Mucosa of rectum (tissue), 2 donors: Measurements from ENCODE around the gene UGT1A8.

ENCODE experiments used
- H3K27ac ChIP-seq, 2 donors: one replicate each; pipeline ENCODE4 v1.7.0; 2013; ENCODE audit warnings: inconsistent platforms in 2 of 2, low read depth in 2 of 2, low read length in 2 of 2
- H3K27me3 ChIP-seq, 2 donors: one replicate each; pipeline ENCODE4 v1.7.0; 2013; ENCODE audit warnings: low read length in 2 of 2; ENCODE audit not compliant: control insufficient read depth in 2 of 2, insufficient read depth in 2 of 2
- H3K36me3 ChIP-seq, 2 donors: one replicate each; pipeline ENCODE4 v1.7.0; 2013; ENCODE audit warnings: low read length in 2 of 2; ENCODE audit not compliant: control insufficient read depth in 2 of 2, insufficient read depth in 2 of 2
- H3K4me1 ChIP-seq, 2 donors: one replicate each; pipeline ENCODE4 v1.7.0; 2013; ENCODE audit warnings: low read length in 2 of 2, mild to moderate bottlenecking in 1 of 2; ENCODE audit not compliant: control insufficient read depth in 2 of 2, insufficient read depth in 2 of 2
- H3K4me3 ChIP-seq, 2 donors: one replicate each; pipeline ENCODE4 v1.7.0; 2013; ENCODE audit warnings: low read length in 2 of 2
- H3K9ac ChIP-seq, 2 donors: one replicate each; pipeline ENCODE4 v1.7.0; 2013; ENCODE audit warnings: low read length in 2 of 2, low read depth in 1 of 2, mild to moderate bottlenecking in 1 of 2
- H3K9me3 ChIP-seq, 2 donors: one replicate each; pipeline ENCODE4 v1.7.0; 2013; ENCODE audit warnings: low read length in 2 of 2; ENCODE audit not compliant: control insufficient read depth in 2 of 2
- donor health status: healthy.
- donor health status: Normal muscosa, but diverticular disease.

The UGT1A8 gene

GRCh38 chr2:233772583-233772982, 155.2 kb downstream of the UGT1A8 start:
- Histone ChIP-seq H3K27ac (no peak overlapping the region), H3K27me3 (no peaks in the 10 kb centered on the region), H3K9ac (no peak overlapping the region), H3K9me3 (no peaks in the 10 kb centered on the region), H3K4me1 (no peaks in the 10 kb centered on the region), H3K36me3 (peaks cover 8 to 17% of the 10 kb centered on the region in 2 donors), H3K4me3 (no peak overlapping the region)

- Histone ChIP-seq H3K27ac (no peak overlapping the region), H3K27me3 (no peaks in the 10 kb centered on the region), H3K9me3 (no peaks in the 10 kb centered on the region), H3K36me3 (peaks cover 8 to 12% of the 10 kb centered on the region in 2 donors), H3K4me3 (no peak overlapping the region), H3K9ac (no peak overlapping the region), H3K4me1 (no peaks in the 10 kb centered on the region)
These were observed 156.4 kb downstream of the UGT1A8 start for GRCh38 chr2:233773854-233774253.

- Histone ChIP-seq H3K27me3 (no peaks in the 10 kb centered on the region), H3K4me1 (no peaks in the 10 kb centered on the region), H3K9me3 (peaks cover 0 to 2% of the 10 kb centered on the region in 2 donors), H3K9ac (no peak overlapping the region), H3K27ac (no peak overlapping the region), H3K4me3 (no peak overlapping the region), H3K36me3 (peaks cover 5% of the 10 kb centered on the region in 2 donors)
These were observed 158.0 kb downstream of the UGT1A8 start for GRCh38 chr2:233775414-233775813.

GRCh38 chr2:233778030-233778429, 160.6 kb downstream of the UGT1A8 start, which contains the start of gene MROH2A:
Gene MROH2A, plus strand, starts transcription at chr2:233778330. Its CDS starts 1,029 bp downstream, at chr2:233779359.
- H3K27me3 ChIP-seq = no peaks in the 10 kb centered on the region
- peaks cover 0 to 2% of the 10 kb centered on the region in 2 donors for H3K9me3 ChIP-seq
- H3K4me1 ChIP-seq = no peaks in the 10 kb centered on the region
- no peaks in the 10 kb centered on the region for H3K36me3 ChIP-seq
- no peak within 1 kb of the TSS for H3K9ac ChIP-seq
- no peak within 1 kb of the TSS for H3K4me3 ChIP-seq
- no peak within 1 kb of the TSS for H3K27ac ChIP-seq

GRCh38 chr2:233779722-233780121, 162.3 kb downstream of the UGT1A8 start:
- H3K36me3 ChIP-seq = no peaks in the 10 kb centered on the region
- H3K9ac ChIP-seq = no peak overlapping the region
- no peaks in the 10 kb centered on the region for H3K27me3 ChIP-seq
- H3K27ac ChIP-seq = no peak overlapping the region
- H3K4me1 ChIP-seq = no peaks in the 10 kb centered on the region
- H3K9me3 ChIP-seq = peaks cover 0 to 2% of the 10 kb centered on the region in 2 donors
- no peak overlapping the region for H3K4me3 ChIP-seq

GRCh38 chr2:233780771-233781170, 163.3 kb downstream of the UGT1A8 start:
- H3K4me1 ChIP-seq = no peaks in the 10 kb centered on the region
- H3K36me3 ChIP-seq = no peaks in the 10 kb centered on the region
- H3K27me3 ChIP-seq = no peaks in the 10 kb centered on the region
- peaks cover 0 to 2% of the 10 kb centered on the region in 2 donors for H3K9me3 ChIP-seq
- H3K4me3 ChIP-seq = no peak overlapping the region
- H3K9ac ChIP-seq = no peak overlapping the region
- no peak overlapping the region for H3K27ac ChIP-seq

- Histone ChIP-seq H3K9ac (no peak overlapping the region), H3K27me3 (peaks cover 0 to 3% of the 10 kb centered on the region in 2 donors), H3K4me3 (no peak overlapping the region), H3K27ac (no peak overlapping the region), H3K4me1 (no peaks in the 10 kb centered on the region), H3K9me3 (no peaks in the 10 kb centered on the region), H3K36me3 (no peaks in the 10 kb centered on the region)
These were observed 172.1 kb downstream of the UGT1A8 start for GRCh38 chr2:233789554-233789953.

GRCh38 chr2:233791151-233791882, 173.9 kb downstream of the UGT1A8 start:
- Histone ChIP-seq H3K36me3 (no peaks in the 10 kb centered on the region), H3K4me3 (no peak overlapping the region), H3K9ac (no peak overlapping the region), H3K27ac (no peak overlapping the region), H3K4me1 (no peaks in the 10 kb centered on the region), H3K27me3 (peaks cover 0 to 3% of the 10 kb centered on the region in 2 donors), H3K9me3 (no peaks in the 10 kb centered on the region)

GRCh38 chr2:233791883-233792329, 174.5 kb downstream of the UGT1A8 start:
- no peak overlapping the region for H3K27ac ChIP-seq
- no peaks in the 10 kb centered on the region for H3K9me3 ChIP-seq
- H3K27me3 ChIP-seq = peaks cover 0 to 3% of the 10 kb centered on the region in 2 donors
- no peak overlapping the region for H3K4me3 ChIP-seq
- H3K4me1 ChIP-seq = no peaks in the 10 kb centered on the region
- no peaks in the 10 kb centered on the region for H3K36me3 ChIP-seq
- no peak overlapping the region for H3K9ac ChIP-seq

GRCh38 chr2:233792720-233793119, 175.3 kb downstream of the UGT1A8 start:
- Histone ChIP-seq H3K4me1 (no peaks in the 10 kb centered on the region), H3K27me3 (peaks cover 0 to 3% of the 10 kb centered on the region in 2 donors), H3K9me3 (no peaks in the 10 kb centered on the region), H3K36me3 (no peaks in the 10 kb centered on the region), H3K27ac (no peak overlapping the region), H3K4me3 (no peak overlapping the region), H3K9ac (no peak overlapping the region)
